Naive thymus-derived CD4-positive, alpha-beta T cell (primary cell): ENCODE results near the gene FAM184A. TPM values are rescaled to one million over a fixed set of nuclear protein-coding genes. Genes with fewer than 3 reads are reported as not detected.
"Not testable (repeated sequence)": the region's sequence is repeated elsewhere in the genome, so short reads cannot be mapped to it uniquely, and the experiment has no call there.

Experiments used
- ATAC-seq: fragments of 150-1000 bp; cut with Tn5 transposase; 2 replicates; pipeline ENCODE4 v1.10.0; 2021; ENCODE audit warnings: mild to moderate bottlenecking, moderate library complexity
- CTCF ChIA-PET: fragments of 350-600 bp; sonication (Branson Sonifier 250); formaldehyde crosslinking; loops from one replicate; lab custom pipeline; 2021; ENCODE audit warnings: antibody characterized with exemption; lab: Charles Lee
- POLR2A ChIA-PET: fragments of 350-600 bp; sonication (Branson Sonifier 250); formaldehyde crosslinking; loops from one replicate; lab custom pipeline; 2021; ENCODE audit warnings: antibody characterized with exemption, inconsistent platforms; lab: Charles Lee
- DNase-seq, 9 donors: peaks; one replicate each; pipeline versions ENCODE4 v3.0.0 to v3.0.0-alpha.2; 2020 to 2022; ENCODE audit warnings: mixed read lengths in 1 of 9
- H3K27ac ChIP-seq: one replicate; pipeline ENCODE4 v1.7.0; 2013; ENCODE audit warnings: mild to moderate bottlenecking, low read depth, low read length, moderate library complexity
- H3K27me3 ChIP-seq, 2 donors: one replicate each; pipeline ENCODE4 v1.7.0; 2013; ENCODE audit warnings: low read length in 2 of 2, mild to moderate bottlenecking in 2 of 2, moderate library complexity in 2 of 2; ENCODE audit not compliant: control insufficient read depth in 2 of 2, insufficient read depth in 2 of 2
- H3K36me3 ChIP-seq, 3 experiments: 1 replicate in 2 of 3; 2 replicates in 1 of 3; pipeline ENCODE4 v1.7.0; 2013; ENCODE audit warnings: low read length in 3 of 3, mild to moderate bottlenecking in 3 of 3, moderate library complexity in 1 of 3; ENCODE audit not compliant: insufficient read depth in 3 of 3, control insufficient read depth in 2 of 3
- H3K4me1 ChIP-seq, 2 donors: one replicate each; pipeline ENCODE4 v1.7.0; 2013; ENCODE audit warnings: low read length in 2 of 2, mild to moderate bottlenecking in 2 of 2, moderate library complexity in 1 of 2; ENCODE audit not compliant: control insufficient read depth in 2 of 2, insufficient read depth in 2 of 2
- H3K4me3 ChIP-seq: 2 replicates; pipeline ENCODE4 v1.7.0; 2013; ENCODE audit warnings: mild to moderate bottlenecking, low read length
- H3K9me3 ChIP-seq, 3 experiments: 1 replicate in 2 of 3; 2 replicates in 1 of 3; pipeline ENCODE4 v1.7.0; 2013; ENCODE audit warnings: low read length in 3 of 3; ENCODE audit not compliant: control insufficient read depth in 2 of 3
- H3K27ac Mint-ChIP-seq, 9 donors: one replicate each; pipeline ENCODE4 v1.8.0; 2020 to 2022; ENCODE audit warnings: mixed read lengths in 9 of 9, mild to moderate bottlenecking in 8 of 9, moderate library complexity in 5 of 9, inconsistent platforms in 2 of 9
- H3K27me3 Mint-ChIP-seq, 5 donors: one replicate each; pipeline ENCODE4 v1.8.0; 2021 to 2022; ENCODE audit warnings: mixed read lengths in 5 of 5, mild to moderate bottlenecking in 1 of 5
- H3K36me3 Mint-ChIP-seq, 5 donors: one replicate each; pipeline ENCODE4 v1.8.0; 2020 to 2022; ENCODE audit warnings: mixed read lengths in 5 of 5, mild to moderate bottlenecking in 3 of 5, inconsistent platforms in 1 of 5
- H3K4me1 Mint-ChIP-seq, 7 donors: one replicate each; pipeline ENCODE4 v1.8.0; 2020 to 2022; ENCODE audit warnings: mixed read lengths in 7 of 7, mild to moderate bottlenecking in 3 of 7, inconsistent platforms in 1 of 7
- H3K4me3 Mint-ChIP-seq, 10 donors: one replicate each; pipeline ENCODE4 v1.8.0; 2020 to 2022; ENCODE audit warnings: mild to moderate bottlenecking in 10 of 10, mixed read lengths in 10 of 10, moderate library complexity in 6 of 10, inconsistent platforms in 2 of 10
- H3K9me3 Mint-ChIP-seq, 11 donors: one replicate each; pipeline ENCODE4 v1.8.0; 2020 to 2022; ENCODE audit warnings: mixed read lengths in 11 of 11, mild to moderate bottlenecking in 4 of 11, inconsistent platforms in 1 of 11, moderate library complexity in 1 of 11
- intact Hi-C, 2 donors: fragments of 100-400 bp; cut with micrococcal nuclease; formaldehyde crosslinking; loops; one replicate each; pipeline ENCODE4 v1.15.1; 2023
- polyA plus RNA-seq, 2 donors: library from polyadenylated mRNA; unstranded; fragments of 300-500 nt; fragmentation: Illumina TruSeq; gene quantifications; one replicate each; pipeline ENCODE4 v1.2.3, GENCODE V29; 2021
- total RNA-seq, 6 experiments: library from RNA in 5 of 6; stranded (reverse) in 5 of 6; gene quantifications; 1 replicate in 5 of 6; 2 replicates in 1 of 6; pipeline ENCODE4 v1.2.3 and lab custom pipeline; 2021 to 2026

FAM184A gene
- total and polyA plus RNA-seq, 7 experiments from 2014 or later, result 0.99 to 9.8 (median 6.0) TPM

- no peak for DNase-seq
- no peaks in the 10 kb centered on the region for H3K27me3 Mint-ChIP-seq
- ChIA-PET POLR2A (no interaction called here), CTCF (no interaction called here)
- Histone ChIP-seq H3K36me3 (peaks cover 0 to 11% (median 0%) of the 10 kb centered on the region in 3 experiments), H3K4me1 (no peaks in the 10 kb centered on the region), H3K9me3 (no peaks in the 10 kb centered on the region), H3K27ac (no peak overlapping the region), H3K4me3 (no peak overlapping the region), H3K27me3 (no peaks in the 10 kb centered on the region)
- ATAC-seq, result no peak
- peaks cover 16 to 53% (median 47%) of the 10 kb centered on the region in 5 donors for H3K36me3 Mint-ChIP-seq
- peaks cover 0 to 21% (median 8%) of the 10 kb centered on the region in 11 donors for H3K9me3 Mint-ChIP-seq
- intact Hi-C loops, result loop anchor here in 1 of 2 donors (5.0 kb wide), 1 partner anchor 45 kb away; no protein-coding TSS in a partner anchor
- peaks cover 0 to 1% (median 0%) of the 10 kb centered on the region in 7 donors for H3K4me1 Mint-ChIP-seq
- no peak overlapping the region for H3K27ac Mint-ChIP-seq
- H3K4me3 Mint-ChIP-seq, result no peak overlapping the region
These were observed 71.5 kb downstream of the FAM184A start for GRCh38 chr6:119006974-119007373.

- no peaks in the 10 kb centered on the region for H3K9me3 ChIP-seq
- Mint-ChIP-seq H3K36me3 (peaks cover 4 to 51% (median 22%) of the 10 kb centered on the region in 5 donors), H3K9me3 (no peaks in the 10 kb centered on the region), H3K4me1 (peaks cover 4 to 15% (median 13%) of the 10 kb centered on the region in 7 donors), H3K27me3 (no peaks in the 10 kb centered on the region), H3K4me3 (no peak overlapping the region), H3K27ac (no peak overlapping the region)
- no peak overlapping the region for H3K4me3 ChIP-seq
- no peak for DNase-seq
- H3K27ac ChIP-seq, result no peak overlapping the region
- H3K27me3 ChIP-seq, result no peaks in the 10 kb centered on the region
- no peak for ATAC-seq
- no peaks in the 10 kb centered on the region for H3K4me1 ChIP-seq
- H3K36me3 ChIP-seq, result no peaks in the 10 kb centered on the region
- ChIA-PET POLR2A (no interaction called here), CTCF (interaction anchor here (0.5 kb wide), 1 partner anchor 263 kb away, joined by 4 read pairs; no protein-coding TSS in a partner anchor)
- intact Hi-C loops, result no loop called here
These were observed 76.4 kb downstream of the FAM184A start for GRCh38 chr6:119002069-119002468.

GRCh38 chr6:118999494-119000040 lies 78.9 kb downstream of the FAM184A start:
- H3K4me1 Mint-ChIP-seq, result peaks cover 4 to 15% (median 13%) of the 10 kb centered on the region in 7 donors
- peaks cover 4 to 49% (median 22%) of the 10 kb centered on the region in 5 donors for H3K36me3 Mint-ChIP-seq
- H3K27ac Mint-ChIP-seq, result no peak overlapping the region
- intact Hi-C loops, result no loop called here
- H3K4me1 ChIP-seq, result no peaks in the 10 kb centered on the region
- ATAC-seq (no peak), DNase-seq (no peak)
- H3K4me3 Mint-ChIP-seq, result no peak overlapping the region
- CTCF ChIA-PET, result no interaction called here
- H3K36me3 ChIP-seq, result no peaks in the 10 kb centered on the region
- POLR2A ChIA-PET, result no interaction called here
- H3K27ac ChIP-seq, result no peak overlapping the region
- H3K4me3 ChIP-seq, result no peak overlapping the region
- H3K9me3 ChIP-seq, result no peaks in the 10 kb centered on the region
- no peaks in the 10 kb centered on the region for H3K27me3 ChIP-seq
- H3K9me3 Mint-ChIP-seq, result no peaks in the 10 kb centered on the region
- H3K27me3 Mint-ChIP-seq, result no peaks in the 10 kb centered on the region

GRCh38 chr6:118997426-118997825 lies 81.0 kb downstream of the FAM184A start:
- H3K27me3 ChIP-seq, intact Hi-C loops, H3K27ac Mint-ChIP-seq, H3K4me3 Mint-ChIP-seq, CTCF ChIA-PET, H3K4me3 ChIP-seq, H3K27me3 Mint-ChIP-seq, DNase-seq, H3K27ac ChIP-seq, POLR2A ChIA-PET, ATAC-seq, H3K36me3 ChIP-seq, H3K9me3 Mint-ChIP-seq, H3K9me3 ChIP-seq, H3K4me1 ChIP-seq: not testable (repeated sequence)
- H3K36me3 Mint-ChIP-seq, result peaks cover 4 to 44% (median 17%) of the 10 kb centered on the region in 5 donors
- peaks cover 4 to 15% (median 13%) of the 10 kb centered on the region in 7 donors for H3K4me1 Mint-ChIP-seq

GRCh38 chr6:118996289-118996820 lies 82.1 kb downstream of the FAM184A start:
- ATAC-seq (no peak), DNase-seq (no peak)
- POLR2A ChIA-PET, result no interaction called here
- Histone ChIP-seq H3K4me1 (no peaks in the 10 kb centered on the region), H3K4me3 (no peak overlapping the region), H3K27me3 (no peaks in the 10 kb centered on the region), H3K36me3 (no peaks in the 10 kb centered on the region), H3K9me3 (no peaks in the 10 kb centered on the region), H3K27ac (no peak overlapping the region)
- Mint-ChIP-seq H3K27me3 (no peaks in the 10 kb centered on the region), H3K27ac (peak overlapping the region in 1 of 9 donors; percentile 4), H3K36me3 (peaks cover 4 to 38% (median 13%) of the 10 kb centered on the region in 5 donors), H3K9me3 (no peaks in the 10 kb centered on the region), H3K4me3 (no peak overlapping the region), H3K4me1 (peaks cover 4 to 15% (median 13%) of the 10 kb centered on the region in 7 donors)
- CTCF ChIA-PET, result interaction anchor here (1.4 kb wide), 1 partner anchor 114 kb away, joined by 7 read pairs; no protein-coding TSS in a partner anchor
- intact Hi-C loops, result no loop called here

GRCh38 chr6:118993803-118994251 lies 84.6 kb downstream of the FAM184A start:
- CTCF ChIA-PET, result no interaction called here

More at GRCh38 chr6:118993803-118994251, 84.6 kb downstream of the FAM184A start:
- ATAC-seq (no peak), DNase-seq (no peak)
- H3K4me1 ChIP-seq, result no peaks in the 10 kb centered on the region
- no peak overlapping the region for H3K27ac ChIP-seq
- Mint-ChIP-seq H3K27me3 (no peaks in the 10 kb centered on the region), H3K4me1 (peaks cover 4 to 12% (median 11%) of the 10 kb centered on the region in 7 donors), H3K36me3 (peaks cover 4 to 23% (median 7%) of the 10 kb centered on the region in 5 donors), H3K4me3 (no peak overlapping the region), H3K9me3 (no peaks in the 10 kb centered on the region), H3K27ac (no peak overlapping the region)
- POLR2A ChIA-PET, result no interaction called here
- no peaks in the 10 kb centered on the region for H3K9me3 ChIP-seq
- intact Hi-C loops, result loop anchor here in 1 of 2 donors (2.0 kb wide), 1 partner anchor 13 kb away; no protein-coding TSS in a partner anchor
- no peak overlapping the region for H3K4me3 ChIP-seq
- H3K36me3 ChIP-seq, result no peaks in the 10 kb centered on the region
- no peaks in the 10 kb centered on the region for H3K27me3 ChIP-seq
